ENCODE data around the gene LRRC8D. TPM values are rescaled to one million over a fixed set of nuclear protein-coding genes. Genes with fewer than 3 reads are reported as not detected.

LRRC8D gene
- total and polyA plus RNA-seq, 9 of the 15 experiments (the other 6 are each of a cell fraction or from before 2014, with no cell fraction given), result 3.4 to 53.9 (median 15.9) TPM

DNA sequence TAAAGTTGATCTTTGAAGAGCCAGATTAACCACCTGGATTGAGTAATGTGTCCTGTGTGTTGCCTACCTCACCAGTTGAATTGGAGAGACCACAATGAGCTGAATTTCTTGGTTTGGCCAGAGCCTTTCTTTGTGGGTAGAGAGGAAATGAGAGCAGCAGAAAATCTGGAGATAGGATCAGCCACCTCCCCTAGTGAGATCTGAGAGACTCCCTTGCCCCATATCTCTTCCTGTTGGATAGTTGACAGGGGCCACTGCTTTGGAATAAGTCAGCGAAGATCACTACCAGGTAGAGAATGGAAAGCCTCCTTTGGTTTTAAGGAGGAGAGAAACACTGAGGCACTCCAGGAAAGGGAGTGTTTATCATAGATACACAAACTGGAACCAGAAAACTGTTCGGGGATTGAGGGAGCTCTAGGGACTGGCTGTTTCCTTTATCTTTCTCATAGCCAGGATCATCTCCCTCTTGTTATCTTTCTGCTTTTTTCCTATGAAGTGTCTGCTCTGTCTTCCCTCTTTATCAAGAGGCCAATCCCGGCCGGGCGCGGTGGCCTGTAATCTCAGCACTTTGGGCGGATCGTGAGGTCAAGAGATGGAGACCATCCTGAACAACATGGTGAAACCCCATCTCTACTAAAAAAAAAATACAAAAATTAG lies 152.8 kb downstream of the LRRC8D start (continued):
- TF ChIP-seq PTTG1 (tag; IDR thresholded peaks at IDR 0.05; ENCODE audit: low read depth) (no peak), IRF2 (CRISPR knock-in tag; IDR thresholded peaks at IDR 0.05) (no peak), ZNF134 (CRISPR knock-in tag; conservative IDR thresholded peaks at IDR 0.05) (no peak), ZNF436 (CRISPR knock-in tag; IDR thresholded peaks at IDR 0.05) (no peak), RBM17 (IDR thresholded peaks at IDR 0.05; ENCODE audit: borderline replicate concordance, low read depth, low read length) (no peak), KHSRP (IDR thresholded peaks at IDR 0.05) (no peak)
- TF ChIP-seq, protein P1, sequence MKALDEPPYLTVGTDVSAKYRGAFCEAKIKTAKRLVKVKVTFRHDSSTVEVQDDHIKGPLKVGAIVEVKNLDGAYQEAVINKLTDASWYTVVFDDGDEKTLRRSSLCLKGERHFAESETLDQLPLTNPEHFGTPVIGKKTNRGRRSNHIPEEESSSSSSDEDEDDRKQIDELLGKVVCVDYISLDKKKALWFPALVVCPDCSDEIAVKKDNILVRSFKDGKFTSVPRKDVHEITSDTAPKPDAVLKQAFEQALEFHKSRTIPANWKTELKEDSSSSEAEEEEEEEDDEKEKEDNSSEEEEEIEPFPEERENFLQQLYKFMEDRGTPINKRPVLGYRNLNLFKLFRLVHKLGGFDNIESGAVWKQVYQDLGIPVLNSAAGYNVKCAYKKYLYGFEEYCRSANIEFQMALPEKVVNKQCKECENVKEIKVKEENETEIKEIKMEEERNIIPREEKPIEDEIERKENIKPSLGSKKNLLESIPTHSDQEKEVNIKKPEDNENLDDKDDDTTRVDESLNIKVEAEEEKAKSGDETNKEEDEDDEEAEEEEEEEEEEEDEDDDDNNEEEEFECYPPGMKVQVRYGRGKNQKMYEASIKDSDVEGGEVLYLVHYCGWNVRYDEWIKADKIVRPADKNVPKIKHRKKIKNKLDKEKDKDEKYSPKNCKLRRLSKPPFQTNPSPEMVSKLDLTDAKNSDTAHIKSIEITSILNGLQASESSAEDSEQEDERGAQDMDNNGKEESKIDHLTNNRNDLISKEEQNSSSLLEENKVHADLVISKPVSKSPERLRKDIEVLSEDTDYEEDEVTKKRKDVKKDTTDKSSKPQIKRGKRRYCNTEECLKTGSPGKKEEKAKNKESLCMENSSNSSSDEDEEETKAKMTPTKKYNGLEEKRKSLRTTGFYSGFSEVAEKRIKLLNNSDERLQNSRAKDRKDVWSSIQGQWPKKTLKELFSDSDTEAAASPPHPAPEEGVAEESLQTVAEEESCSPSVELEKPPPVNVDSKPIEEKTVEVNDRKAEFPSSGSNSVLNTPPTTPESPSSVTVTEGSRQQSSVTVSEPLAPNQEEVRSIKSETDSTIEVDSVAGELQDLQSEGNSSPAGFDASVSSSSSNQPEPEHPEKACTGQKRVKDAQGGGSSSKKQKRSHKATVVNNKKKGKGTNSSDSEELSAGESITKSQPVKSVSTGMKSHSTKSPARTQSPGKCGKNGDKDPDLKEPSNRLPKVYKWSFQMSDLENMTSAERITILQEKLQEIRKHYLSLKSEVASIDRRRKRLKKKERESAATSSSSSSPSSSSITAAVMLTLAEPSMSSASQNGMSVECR (CRISPR knock-in tag; IDR thresholded peaks at IDR 0.05), result no peak
- TF ChIP-seq, protein P2, sequence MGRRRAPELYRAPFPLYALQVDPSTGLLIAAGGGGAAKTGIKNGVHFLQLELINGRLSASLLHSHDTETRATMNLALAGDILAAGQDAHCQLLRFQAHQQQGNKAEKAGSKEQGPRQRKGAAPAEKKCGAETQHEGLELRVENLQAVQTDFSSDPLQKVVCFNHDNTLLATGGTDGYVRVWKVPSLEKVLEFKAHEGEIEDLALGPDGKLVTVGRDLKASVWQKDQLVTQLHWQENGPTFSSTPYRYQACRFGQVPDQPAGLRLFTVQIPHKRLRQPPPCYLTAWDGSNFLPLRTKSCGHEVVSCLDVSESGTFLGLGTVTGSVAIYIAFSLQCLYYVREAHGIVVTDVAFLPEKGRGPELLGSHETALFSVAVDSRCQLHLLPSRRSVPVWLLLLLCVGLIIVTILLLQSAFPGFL (CRISPR knock-in tag; IDR thresholded peaks at IDR 0.05), result no peak
- TF ChIP-seq, protein P3, sequence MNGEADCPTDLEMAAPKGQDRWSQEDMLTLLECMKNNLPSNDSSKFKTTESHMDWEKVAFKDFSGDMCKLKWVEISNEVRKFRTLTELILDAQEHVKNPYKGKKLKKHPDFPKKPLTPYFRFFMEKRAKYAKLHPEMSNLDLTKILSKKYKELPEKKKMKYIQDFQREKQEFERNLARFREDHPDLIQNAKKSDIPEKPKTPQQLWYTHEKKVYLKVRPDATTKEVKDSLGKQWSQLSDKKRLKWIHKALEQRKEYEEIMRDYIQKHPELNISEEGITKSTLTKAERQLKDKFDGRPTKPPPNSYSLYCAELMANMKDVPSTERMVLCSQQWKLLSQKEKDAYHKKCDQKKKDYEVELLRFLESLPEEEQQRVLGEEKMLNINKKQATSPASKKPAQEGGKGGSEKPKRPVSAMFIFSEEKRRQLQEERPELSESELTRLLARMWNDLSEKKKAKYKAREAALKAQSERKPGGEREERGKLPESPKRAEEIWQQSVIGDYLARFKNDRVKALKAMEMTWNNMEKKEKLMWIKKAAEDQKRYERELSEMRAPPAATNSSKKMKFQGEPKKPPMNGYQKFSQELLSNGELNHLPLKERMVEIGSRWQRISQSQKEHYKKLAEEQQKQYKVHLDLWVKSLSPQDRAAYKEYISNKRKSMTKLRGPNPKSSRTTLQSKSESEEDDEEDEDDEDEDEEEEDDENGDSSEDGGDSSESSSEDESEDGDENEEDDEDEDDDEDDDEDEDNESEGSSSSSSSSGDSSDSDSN (IDR thresholded peaks at IDR 0.05; ENCODE audit: borderline replicate concordance in 1 of 2, low read depth in 2 of 2, low read length in 2 of 2), result 0 out of 4 replicates have a peak, but pooled peaks of 1 of the 2 experiments have one; percentile 28
- TF ChIP-seq, protein P4, sequence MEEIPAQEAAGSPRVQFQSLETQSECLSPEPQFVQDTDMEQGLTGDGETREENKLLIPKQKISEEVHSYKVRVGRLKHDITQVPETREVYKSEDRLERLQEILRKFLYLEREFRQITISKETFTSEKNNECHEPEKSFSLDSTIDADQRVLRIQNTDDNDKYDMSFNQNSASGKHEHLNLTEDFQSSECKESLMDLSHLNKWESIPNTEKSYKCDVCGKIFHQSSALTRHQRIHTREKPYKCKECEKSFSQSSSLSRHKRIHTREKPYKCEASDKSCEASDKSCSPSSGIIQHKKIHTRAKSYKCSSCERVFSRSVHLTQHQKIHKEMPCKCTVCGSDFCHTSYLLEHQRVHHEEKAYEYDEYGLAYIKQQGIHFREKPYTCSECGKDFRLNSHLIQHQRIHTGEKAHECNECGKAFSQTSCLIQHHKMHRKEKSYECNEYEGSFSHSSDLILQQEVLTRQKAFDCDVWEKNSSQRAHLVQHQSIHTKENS (CRISPR knock-in tag; IDR thresholded peaks at IDR 0.05), result no peak
- TF ChIP-seq, protein P5, sequence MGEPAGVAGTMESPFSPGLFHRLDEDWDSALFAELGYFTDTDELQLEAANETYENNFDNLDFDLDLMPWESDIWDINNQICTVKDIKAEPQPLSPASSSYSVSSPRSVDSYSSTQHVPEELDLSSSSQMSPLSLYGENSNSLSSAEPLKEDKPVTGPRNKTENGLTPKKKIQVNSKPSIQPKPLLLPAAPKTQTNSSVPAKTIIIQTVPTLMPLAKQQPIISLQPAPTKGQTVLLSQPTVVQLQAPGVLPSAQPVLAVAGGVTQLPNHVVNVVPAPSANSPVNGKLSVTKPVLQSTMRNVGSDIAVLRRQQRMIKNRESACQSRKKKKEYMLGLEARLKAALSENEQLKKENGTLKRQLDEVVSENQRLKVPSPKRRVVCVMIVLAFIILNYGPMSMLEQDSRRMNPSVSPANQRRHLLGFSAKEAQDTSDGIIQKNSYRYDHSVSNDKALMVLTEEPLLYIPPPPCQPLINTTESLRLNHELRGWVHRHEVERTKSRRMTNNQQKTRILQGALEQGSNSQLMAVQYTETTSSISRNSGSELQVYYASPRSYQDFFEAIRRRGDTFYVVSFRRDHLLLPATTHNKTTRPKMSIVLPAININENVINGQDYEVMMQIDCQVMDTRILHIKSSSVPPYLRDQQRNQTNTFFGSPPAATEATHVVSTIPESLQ (CRISPR knock-in tag; IDR thresholded peaks at IDR 0.05), result no peak
- TF ChIP-seq, protein P6, sequence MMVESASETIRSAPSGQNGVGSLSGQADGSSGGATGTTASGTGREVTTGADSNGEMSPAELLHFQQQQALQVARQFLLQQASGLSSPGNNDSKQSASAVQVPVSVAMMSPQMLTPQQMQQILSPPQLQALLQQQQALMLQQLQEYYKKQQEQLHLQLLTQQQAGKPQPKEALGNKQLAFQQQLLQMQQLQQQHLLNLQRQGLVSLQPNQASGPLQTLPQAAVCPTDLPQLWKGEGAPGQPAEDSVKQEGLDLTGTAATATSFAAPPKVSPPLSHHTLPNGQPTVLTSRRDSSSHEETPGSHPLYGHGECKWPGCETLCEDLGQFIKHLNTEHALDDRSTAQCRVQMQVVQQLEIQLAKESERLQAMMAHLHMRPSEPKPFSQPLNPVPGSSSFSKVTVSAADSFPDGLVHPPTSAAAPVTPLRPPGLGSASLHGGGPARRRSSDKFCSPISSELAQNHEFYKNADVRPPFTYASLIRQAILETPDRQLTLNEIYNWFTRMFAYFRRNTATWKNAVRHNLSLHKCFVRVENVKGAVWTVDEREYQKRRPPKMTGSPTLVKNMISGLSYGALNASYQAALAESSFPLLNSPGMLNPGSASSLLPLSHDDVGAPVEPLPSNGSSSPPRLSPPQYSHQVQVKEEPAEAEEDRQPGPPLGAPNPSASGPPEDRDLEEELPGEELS (CRISPR knock-in tag; IDR thresholded peaks at IDR 0.05; ENCODE audit: borderline replicate concordance), result no peak
